H1 (cell line): ENCODE results near the gene ACCS. TPM values are rescaled to one million over a fixed set of nuclear protein-coding genes. Genes with fewer than 3 reads are reported as not detected.

ENCODE experiments used
- CTCF ChIA-PET: fragments of 300-600 bp; sonication (Branson Sonifier 250); formaldehyde crosslinking; loops from one replicate; lab custom pipeline; 2021; ENCODE audit not compliant: partially characterized antibody; lab: Charles Lee
- POLR2A ChIA-PET: fragments of 300-600 bp; sonication (Branson Sonifier 250); formaldehyde crosslinking; loops from one replicate; lab custom pipeline; 2021; ENCODE audit warnings: inconsistent platforms; ENCODE audit not compliant: partially characterized antibody; lab: Charles Lee
- DNase-seq, 2 experiments: peaks; one replicate each; pipeline versions ENCODE4 v3.0.0 to v3.0.0-alpha.2; 2010 to 2022; ENCODE audit warnings: low spot score in 2 of 2, low read depth in 1 of 2, mixed read lengths in 1 of 2
- FAIRE-seq: peaks from 2 replicates; lab custom pipeline; 2011; peaks lifted over from hg19 to GRCh38; lab: Jason Lieb, UNC
- H2AFZ ChIP-seq: 2 replicates; pipeline ENCODE4 v1.8.1; 2012; ENCODE audit warnings: low read length, inconsistent platforms
- H2AK5ac ChIP-seq: 2 replicates; pipeline ENCODE4 v1.6.1; 2013; ENCODE audit warnings: low read depth, low read length
- H2BK120ac ChIP-seq: replicated peaks from 2 replicates; pipeline ENCODE3; 2013; ENCODE audit warnings: low read depth, low read length, inconsistent platforms
- H2BK12ac ChIP-seq: 2 replicates; pipeline ENCODE4 v1.6.1; 2013; ENCODE audit warnings: low read depth, low read length
- H2BK15ac ChIP-seq: 2 replicates; pipeline ENCODE4 v1.6.1; 2013; ENCODE audit warnings: low read length
- H2BK20ac ChIP-seq: 2 replicates; pipeline ENCODE4 v1.6.1; 2013; ENCODE audit warnings: low read length
- H2BK5ac ChIP-seq: 2 replicates; pipeline ENCODE4 v1.6.1; 2013; ENCODE audit warnings: low read depth, low read length
- H3K14ac ChIP-seq: 2 replicates; pipeline ENCODE4 v1.6.1; 2013; ENCODE audit warnings: inconsistent platforms; ENCODE audit not compliant: insufficient read length
- H3K18ac ChIP-seq: 2 replicates; pipeline ENCODE4 v1.6.1; 2013; ENCODE audit warnings: low read length; ENCODE audit errors: extremely low read depth
- H3K23ac ChIP-seq: 2 replicates; pipeline ENCODE4 v1.6.1; 2013; ENCODE audit warnings: inconsistent platforms; ENCODE audit not compliant: insufficient read length
- H3K23me2 ChIP-seq: 2 replicates; pipeline ENCODE4 v1.6.1; 2013; ENCODE audit warnings: low read depth, low read length
- H3K27ac ChIP-seq: 2 replicates; pipeline ENCODE4 v1.6.1; 2011; ENCODE audit warnings: low read depth, low read length, inconsistent platforms
- H3K27me3 ChIP-seq, 4 experiments: replicated peaks in 1 of 4; 1 replicate in 1 of 4; 2 replicates in 3 of 4; pipeline versions ENCODE4 v1.6.1 to v1.8.1; 2011 to 2013; ENCODE audit warnings: low read length in 3 of 4, mild to moderate bottlenecking in 3 of 4, inconsistent platforms in 2 of 4, mixed read lengths in 2 of 4, moderate library complexity in 1 of 4; ENCODE audit not compliant: control insufficient read depth in 3 of 4, insufficient read depth in 3 of 4; ENCODE audit errors: extremely low read depth in 1 of 4
- H3K36me3 ChIP-seq, 4 experiments: 2 replicates each; pipeline versions ENCODE4 v1.6.1 to v1.8.1; 2011 to 2013; ENCODE audit warnings: mild to moderate bottlenecking in 4 of 4, low read length in 3 of 4, moderate library complexity in 2 of 4, control low read depth in 1 of 4, inconsistent platforms in 1 of 4; ENCODE audit not compliant: insufficient read depth in 4 of 4, control insufficient read depth in 2 of 4
- H3K4ac ChIP-seq: replicated peaks from 2 replicates; pipeline ENCODE3; 2013; ENCODE audit warnings: low read length, low read depth, mixed read lengths, inconsistent platforms; ENCODE audit not compliant: insufficient read length
- H3K4me1 ChIP-seq, 4 experiments: replicated peaks in 1 of 4; 1 replicate in 1 of 4; 2 replicates in 3 of 4; pipeline versions ENCODE4 v1.6.1 to v1.8.1; 2011 to 2013; ENCODE audit warnings: low read length in 3 of 4, inconsistent platforms in 2 of 4, mixed read lengths in 1 of 4; ENCODE audit not compliant: insufficient read depth in 4 of 4, control insufficient read depth in 3 of 4
- H3K4me2 ChIP-seq, 2 experiments: 2 replicates each; pipeline versions ENCODE4 v1.6.1 to v1.8.1; 2011 to 2013; ENCODE audit warnings: low read depth in 2 of 2, low read length in 2 of 2, control low read depth in 1 of 2, inconsistent platforms in 1 of 2, mild to moderate bottlenecking in 1 of 2; ENCODE audit not compliant: insufficient read depth in 1 of 2
- H3K4me3 ChIP-seq, 4 experiments: fragments of 200-600, 300-600 bp in 1 of 4; sonication (generic), shearing (Covaris generic), sonication (Bioruptor Twin) in 1 of 4; 2 replicates each; pipeline versions ENCODE4 v1.5.1 to v1.8.1; 2011 to 2016; ENCODE audit warnings: low read length in 4 of 4, low read depth in 3 of 4, control low read depth in 2 of 4, inconsistent platforms in 2 of 4, mild to moderate bottlenecking in 2 of 4, mixed read lengths in 1 of 4, moderate library complexity in 1 of 4; ENCODE audit not compliant: insufficient read depth in 2 of 4; ENCODE audit errors: extremely low read depth in 1 of 4
- H3K56ac ChIP-seq: replicated peaks from 2 replicates; pipeline ENCODE3; 2013; ENCODE audit warnings: low read depth, mild to moderate bottlenecking, mixed read lengths, low read length, inconsistent platforms; ENCODE audit not compliant: insufficient read length
- H3K79me1 ChIP-seq: 2 replicates; pipeline ENCODE4 v1.6.1; 2013; ENCODE audit warnings: low read depth, low read length, control low read depth
- H3K79me2 ChIP-seq, 2 experiments: 2 replicates each; pipeline versions ENCODE4 v1.6.1 to v1.8.1; 2012 to 2013; ENCODE audit warnings: low read length in 2 of 2, mild to moderate bottlenecking in 2 of 2, inconsistent platforms in 1 of 2; ENCODE audit not compliant: insufficient read depth in 2 of 2, control insufficient read depth in 1 of 2
- H3K9ac ChIP-seq, 4 experiments: replicated peaks in 1 of 4; 1 replicate in 1 of 4; 2 replicates in 3 of 4; pipeline versions ENCODE4 v1.6.1 to v1.8.1; 2011 to 2013; ENCODE audit warnings: low read depth in 3 of 4, low read length in 3 of 4, control low read depth in 2 of 4, mild to moderate bottlenecking in 2 of 4, moderate library complexity in 2 of 4, inconsistent platforms in 1 of 4; ENCODE audit errors: extremely low read depth in 1 of 4
- H3K9me3 ChIP-seq, 2 experiments: 2 replicates each; pipeline versions ENCODE4 v1.6.1 to v1.8.1; 2012 to 2013; ENCODE audit warnings: mild to moderate bottlenecking in 2 of 2, moderate library complexity in 2 of 2, control low read depth in 1 of 2, inconsistent platforms in 1 of 2, low read depth in 1 of 2, low read length in 1 of 2, mixed read lengths in 1 of 2; ENCODE audit not compliant: insufficient read depth in 2 of 2
- H4K20me1 ChIP-seq, 2 experiments: replicated peaks in 1 of 2; 2 replicates each; pipeline versions ENCODE3 to v1.8.1; 2011 to 2013; ENCODE audit warnings: inconsistent platforms in 2 of 2, low read length in 2 of 2, mild to moderate bottlenecking in 1 of 2; ENCODE audit not compliant: insufficient read depth in 2 of 2, control insufficient read depth in 1 of 2
- H4K5ac ChIP-seq: 2 replicates; pipeline ENCODE4 v1.6.1; 2013; ENCODE audit warnings: low read length, low read depth, mixed read lengths, inconsistent platforms; ENCODE audit not compliant: insufficient read length
- H4K8ac ChIP-seq: 2 replicates; pipeline ENCODE4 v1.8.0; 2013; ENCODE audit warnings: mild to moderate bottlenecking, moderate library complexity, low read length, inconsistent platforms; ENCODE audit not compliant: insufficient read depth; ENCODE audit errors: extremely low read depth
- H4K91ac ChIP-seq: replicated peaks from 2 replicates; pipeline ENCODE3; 2013; ENCODE audit warnings: low read length, mixed read lengths, inconsistent platforms; ENCODE audit not compliant: insufficient read length
- FOSL1 ChIP-seq: IDR thresholded peaks from 2 replicates; pipeline ENCODE4 v1.6.1; 2011; ENCODE audit warnings: mild to moderate bottlenecking, low read depth, low read length, moderate library complexity; ENCODE audit not compliant: insufficient read depth
- GTF2F1 ChIP-seq: IDR thresholded peaks from 2 replicates; pipeline ENCODE4 v1.6.1; 2012; ENCODE audit warnings: low read depth, low read length, improper control_type of control experiment, borderline replicate concordance
- POU5F1 ChIP-seq: IDR thresholded peaks from 2 replicates; pipeline ENCODE4 v1.6.1; 2011; ENCODE audit warnings: low read depth, mild to moderate bottlenecking, low read length, moderate library complexity
- SIRT6 ChIP-seq: IDR thresholded peaks from one replicate; pipeline ENCODE4 v1.7.1; 2012; ENCODE audit warnings: low read length, inconsistent platforms
- SRF ChIP-seq: IDR thresholded peaks from 2 replicates; pipeline ENCODE4 v1.6.1; 2011; ENCODE audit warnings: mild to moderate bottlenecking, low read depth, low read length, moderate library complexity
- TAF7 ChIP-seq: optimal IDR thresholded peaks from 2 replicates; pipeline ENCODE3; 2011; ENCODE audit warnings: low read depth, mild to moderate bottlenecking, inconsistent platforms, low read length, moderate library complexity, borderline replicate concordance
- WGBS, 2 experiments: shearing (Covaris generic) in 1 of 2; methylation state at CpG; one replicate each; pipeline versions ENCODE4 v1.1.6 to v1.1.7; 2013 to 2015; ENCODE audit warnings: low lambda C conversion rate in 2 of 2, mixed read lengths in 2 of 2, inconsistent platforms in 1 of 2, low coverage in 1 of 2, missing lambda C conversion rate in 1 of 2; ENCODE audit not compliant: insufficient replicate concordance in 2 of 2, insufficient coverage in 1 of 2, insufficient read length in 1 of 2; ENCODE audit errors: extremely low coverage in 1 of 2, missing lambda C conversion rate in 1 of 2; 5-methylcytosine and 5-hydroxymethylcytosine counted together
- polyA plus RNA-seq, 7 experiments: library from polyadenylated mRNA; depleted of rRNA in 3 of 7; stranded (reverse) in 5 of 7; unstranded in 2 of 7; fragments of >200 nt in 5 of 7; fragments of 200-250 nt in 2 of 7; gene quantifications; 1 replicate in 5 of 7; 2 replicates in 1 of 7; 4 replicates in 1 of 7; pipeline versions ENCODE4 v1.2.1 to v1.2.3, GENCODE V29; 2011 to 2013; ENCODE audit warnings: missing spikeins in 2 of 7, mixed read lengths in 2 of 7
- total RNA-seq: library from RNA; stranded (reverse); fragmentation: NEBNext Ultra II Directional; extraction: Animal tissue kit (Norgen Biotek cat#: 25700); gene quantifications from 2 replicates; pipeline ENCODE4 v1.2.1, GENCODE V29; 2021
- TF ChIP-seq, protein P1 (sequence below): IDR thresholded peaks from 2 replicates; pipeline ENCODE4 v1.6.1; 2012; ENCODE audit warnings: inconsistent platforms

The ACCS gene
- total and polyA plus RNA-seq, 2 of the 8 experiments (the other 6 are each of a cell fraction or from before 2014, with no cell fraction given): 6.0 to 8.0 TPM

DNA sequence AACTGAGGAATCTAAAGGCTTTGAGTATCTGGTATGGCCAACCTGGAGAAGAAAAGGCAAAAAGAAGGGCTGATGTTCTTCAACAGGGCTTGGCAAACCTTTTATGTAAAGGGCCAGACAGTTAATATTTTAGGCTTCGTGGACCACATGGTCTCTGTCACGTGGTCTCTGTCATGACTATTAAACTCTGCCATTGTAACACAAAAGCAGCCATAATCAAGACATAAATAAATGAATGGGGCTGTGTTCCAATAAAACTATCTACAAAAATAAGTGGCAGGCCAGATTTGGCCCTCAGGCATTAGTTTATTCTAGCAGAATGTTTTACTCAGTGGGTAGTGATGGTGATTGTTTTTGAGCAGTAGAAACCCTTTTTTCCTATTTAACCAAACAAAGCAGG is 18.8 kb upstream of the ACCS start:
- Histone ChIP-seq H4K8ac (no peak overlapping the region), H3K9ac (no peak overlapping the region), H2BK15ac (no peak overlapping the region), H3K23ac (no peak overlapping the region), H3K79me2 (no peaks in the 10 kb centered on the region), H4K5ac (no peak overlapping the region), H2BK20ac (no peak overlapping the region; the same call in 1 of the 2 replicates), H3K4ac (no peak overlapping the region), H3K14ac (no peak overlapping the region), H3K4me1 (no peaks in the 10 kb centered on the region), H2AFZ (no peak overlapping the region), H3K79me1 (no peaks in the 10 kb centered on the region; the same call in 1 of the 2 replicates), H3K4me2 (no peak overlapping the region), H2BK120ac (no peak overlapping the region), H3K27ac (no peak overlapping the region), H4K91ac (no peak overlapping the region), H4K20me1 (no peaks in the 10 kb centered on the region), H3K23me2 (no peaks in the 10 kb centered on the region), H3K56ac (no peak overlapping the region), H3K27me3 (no peaks in the 10 kb centered on the region), H3K9me3 (no peaks in the 10 kb centered on the region), H2BK12ac (no peak overlapping the region)
- ChIA-PET POLR2A (no interaction called here), CTCF (no interaction called here)
- 88% methylated on average over 2 of the region's 2 CpGs; no CpG with 5 or more reads in 1 of the 2 experiments for WGBS, 2 experiments
- no peak for DNase-seq
- FAIRE-seq: no peak
- no peak for TF ChIP-seq POU5F1
- TF ChIP-seq GTF2F1: no peak
- TF ChIP-seq SRF: no peak
- no peak for TF ChIP-seq FOSL1
- no peak for TF ChIP-seq TAF7
- TF ChIP-seq, protein P1, sequence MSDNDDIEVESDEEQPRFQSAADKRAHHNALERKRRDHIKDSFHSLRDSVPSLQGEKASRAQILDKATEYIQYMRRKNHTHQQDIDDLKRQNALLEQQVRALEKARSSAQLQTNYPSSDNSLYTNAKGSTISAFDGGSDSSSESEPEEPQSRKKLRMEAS: no peak
- no peak for TF ChIP-seq SIRT6
- TF ChIP-seq, all 59 proteins: peak for 0
- Histone ChIP-seq H3K4me3 (no peak overlapping the region), H3K36me3 (no peaks in the 10 kb centered on the region), H2AK5ac (no peak overlapping the region), H2BK5ac (no peak overlapping the region), H3K18ac (no peak overlapping the region)
